ENCODE results near the gene NECAP2. TPM values are rescaled to one million over a fixed set of nuclear protein-coding genes. Genes with fewer than 3 reads are reported as not detected.
A peak's percentile ranks its signal among the peaks of the same experiment; 100 is the strongest.
"Not testable (repeated sequence)": the region's sequence is repeated elsewhere in the genome, so short reads cannot be mapped to it uniquely, and the experiment has no call there.

Gene NECAP2
- total RNA-seq, 4 donors from 2014 or later = 32.1 to 53.1 (median 38.6) TPM

GRCh38 chr1:16491056-16491675 is 50.6 kb downstream of the NECAP2 start:
- peak in 1 of 3 donors; percentile 15 for DNase-seq
- H3K36me3 ChIP-seq = peaks cover 0 to 7% (median 0%) of the 10 kb centered on the region in 3 donors
- no peak overlapping the region for H3K27ac ChIP-seq
- no peaks in the 10 kb centered on the region for H3K4me1 ChIP-seq
- no peak for TF ChIP-seq POLR2A (IDR thresholded peaks at IDR 0.05)
- no peak for TF ChIP-seq CTCF (IDR thresholded peaks at IDR 0.05)
- no peaks in the 10 kb centered on the region for H3K9me3 ChIP-seq
- H3K27me3 ChIP-seq = no peaks in the 10 kb centered on the region
- no peak overlapping the region for H3K4me3 ChIP-seq

- H3K27ac ChIP-seq, H3K9me3 ChIP-seq, H3K27me3 ChIP-seq, H3K4me3 ChIP-seq, H3K36me3 ChIP-seq, H3K4me1 ChIP-seq: not testable (repeated sequence)
- DNase-seq = peak in 1 of 3 donors; percentile 15
Measured at GRCh38 chr1:16492937-16493336, 52.4 kb downstream of the NECAP2 start.

GRCh38 chr1:16493731-16494130 is 53.2 kb downstream of the NECAP2 start:
- H3K9me3 ChIP-seq, H3K36me3 ChIP-seq, H3K4me3 ChIP-seq, H3K27ac ChIP-seq, H3K4me1 ChIP-seq, H3K27me3 ChIP-seq: not testable (repeated sequence)
- peak in 1 of 3 donors; percentile 15 for DNase-seq

GRCh38 chr1:16497474-16497904 is 57.0 kb downstream of the NECAP2 start:
- H3K4me3 ChIP-seq, H3K27ac ChIP-seq, H3K9me3 ChIP-seq, H3K27me3 ChIP-seq, DNase-seq, H3K36me3 ChIP-seq: not testable (repeated sequence)
- peaks cover 0 to 10% (median 5%) of the 10 kb centered on the region in 4 donors for H3K4me1 ChIP-seq

GRCh38 chr1:16498047-16498446 is 57.5 kb downstream of the NECAP2 start:
- peak overlapping the region; percentile 75 to 94 (median 81) for H3K4me3 ChIP-seq

GRCh38 chr1:16498573-16499413 is 58.3 kb downstream of the NECAP2 start:
- peak; percentile 93 to 97 (median 93) for DNase-seq
- H3K27ac ChIP-seq = peak overlapping the region; percentile 63 to 87 (median 80)
- H3K36me3 ChIP-seq = no peaks in the 10 kb centered on the region
- H3K27me3 ChIP-seq = no peaks in the 10 kb centered on the region
- H3K4me1 ChIP-seq = peaks cover 0 to 10% (median 5%) of the 10 kb centered on the region in 4 donors
- TF ChIP-seq CTCF (IDR thresholded peaks at IDR 0.05) (peak in 3 of 6 experiments; percentile 4 to 21 (median 10)), POLR2A (IDR thresholded peaks at IDR 0.05) (no peak)
- peak overlapping the region; percentile 75 to 94 (median 81) for H3K4me3 ChIP-seq
- no peaks in the 10 kb centered on the region for H3K9me3 ChIP-seq

More at GRCh38 chr1:16498047-16498446, 57.5 kb downstream of the NECAP2 start:
- Histone ChIP-seq H3K4me1 (peaks cover 0 to 10% (median 5%) of the 10 kb centered on the region in 4 donors), H3K27ac (peak overlapping the region in 3 of 4 donors; percentile 77 to 87 (median 82))
- H3K36me3 ChIP-seq, DNase-seq, H3K27me3 ChIP-seq, H3K9me3 ChIP-seq: not testable (repeated sequence)

- H3K27me3 ChIP-seq, H3K9me3 ChIP-seq, H3K36me3 ChIP-seq, DNase-seq, H3K4me3 ChIP-seq, H3K27ac ChIP-seq: not testable (repeated sequence)
- peaks cover 0 to 10% (median 5%) of the 10 kb centered on the region in 4 donors for H3K4me1 ChIP-seq
Measured at GRCh38 chr1:16500466-16500865, 59.9 kb downstream of the NECAP2 start.

- H3K27ac ChIP-seq, DNase-seq, H3K36me3 ChIP-seq, H3K27me3 ChIP-seq, H3K9me3 ChIP-seq, H3K4me3 ChIP-seq: not testable (repeated sequence)
- peaks cover 0 to 10% (median 5%) of the 10 kb centered on the region in 4 donors for H3K4me1 ChIP-seq
Measured at GRCh38 chr1:16500975-16501374, 60.5 kb downstream of the NECAP2 start.

- H3K4me3 ChIP-seq, H3K36me3 ChIP-seq, DNase-seq, H3K27me3 ChIP-seq, H3K27ac ChIP-seq, H3K9me3 ChIP-seq: not testable (repeated sequence)
- peaks cover 0 to 10% (median 5%) of the 10 kb centered on the region in 4 donors for H3K4me1 ChIP-seq
Measured at GRCh38 chr1:16501446-16501845, 60.9 kb downstream of the NECAP2 start.
